ENCODE data around the gene BLOC1S1.

The BLOC1S1 gene

GRCh38 chr12:55736780-55737580 is 21.1 kb downstream of the BLOC1S1 start:
- peak; percentile 70 for DNase-seq
- Histone ChIP-seq H3K36me3 (ENCODE audit: insufficient read depth, low read length) (no peaks in the 10 kb centered on the region), H3K79me2 (ENCODE audit: insufficient read depth, low read length) (no peaks in the 10 kb centered on the region), H4K20me1 (ENCODE audit: insufficient read depth, low read length) (no peaks in the 10 kb centered on the region), H3K4me1 (ENCODE audit: insufficient read depth, low read length) (peaks cover 24% of the 10 kb centered on the region), H3K27me3 (ENCODE audit: insufficient read depth, low read length, poor library complexity) (no peaks in the 10 kb centered on the region), H3K4me3 (ENCODE audit: low read depth in 1 of 2, low read length in 2 of 2) (peak overlapping the region in 1 of 2 experiments; percentile 59; a peak in 2 of 4 replicates), H3K9me3 (ENCODE audit: insufficient read depth, low read length, severe bottlenecking) (no peaks in the 10 kb centered on the region), H3K4me2 (ENCODE audit: insufficient read depth, low read length) (peak overlapping the region; percentile 80), H3K9ac (ENCODE audit: low read depth, low read length) (peak overlapping the region; percentile 59), H2AFZ (ENCODE audit: low read depth, low read length) (peak overlapping the region; percentile 87), H3K27ac (ENCODE audit: low read length) (peak overlapping the region; percentile 67)
- TF ChIP-seq CTCF (IDR thresholded peaks at IDR 0.05; ENCODE audit: borderline replicate concordance, extremely low read depth, low read length, poor library complexity, severe bottlenecking) (peak; percentile 91), EZH2 (IDR thresholded peaks at IDR 0.05; ENCODE audit: borderline replicate concordance, low read depth, low read length, severe bottlenecking) (no peak)
- peak; percentile 22; the same call in 1 of the 3 replicates for ATAC-seq (ENCODE audit: insufficient read depth, low read depth)

GRCh38 chr12:55737581-55738122 is 21.8 kb downstream of the BLOC1S1 start:
- H3K4me1 ChIP-seq (ENCODE audit: insufficient read depth, low read length), result peaks cover 30% of the 10 kb centered on the region
- peak; percentile 32; the same call in 2 of the 3 replicates for ATAC-seq (ENCODE audit: insufficient read depth, low read depth)
- no peak for DNase-seq
- peak overlapping the region; percentile 87 for H2AFZ ChIP-seq (ENCODE audit: low read depth, low read length)
- H3K4me3 ChIP-seq (ENCODE audit: low read depth in 1 of 2, low read length in 2 of 2), result peak overlapping the region; percentile 30 to 59
- no peaks in the 10 kb centered on the region for H3K9me3 ChIP-seq (ENCODE audit: insufficient read depth, low read length, severe bottlenecking)
- peak overlapping the region; percentile 59 for H3K9ac ChIP-seq (ENCODE audit: low read depth, low read length)
- no peak for TF ChIP-seq EZH2 (IDR thresholded peaks at IDR 0.05; ENCODE audit: borderline replicate concordance, low read depth, low read length, severe bottlenecking)
- TF ChIP-seq CTCF (IDR thresholded peaks at IDR 0.05; ENCODE audit: borderline replicate concordance, extremely low read depth, low read length, poor library complexity, severe bottlenecking), result no peak
- H4K20me1 ChIP-seq (ENCODE audit: insufficient read depth, low read length), result no peaks in the 10 kb centered on the region
- H3K27me3 ChIP-seq (ENCODE audit: insufficient read depth, low read length, poor library complexity), result no peaks in the 10 kb centered on the region
- H3K4me2 ChIP-seq (ENCODE audit: insufficient read depth, low read length), result peak overlapping the region; percentile 80
- H3K79me2 ChIP-seq (ENCODE audit: insufficient read depth, low read length), result no peaks in the 10 kb centered on the region
- H3K27ac ChIP-seq (ENCODE audit: low read length), result peak overlapping the region; percentile 67
- H3K36me3 ChIP-seq (ENCODE audit: insufficient read depth, low read length), result no peaks in the 10 kb centered on the region

GRCh38 chr12:55738123-55739024 is 22.5 kb downstream of the BLOC1S1 start:
- no peaks in the 10 kb centered on the region for H4K20me1 ChIP-seq (ENCODE audit: insufficient read depth, low read length)
- peak; percentile 89 for ATAC-seq (ENCODE audit: insufficient read depth, low read depth)
- TF ChIP-seq CTCF (IDR thresholded peaks at IDR 0.05; ENCODE audit: borderline replicate concordance, extremely low read depth, low read length, poor library complexity, severe bottlenecking) (peak; percentile 95), EZH2 (IDR thresholded peaks at IDR 0.05; ENCODE audit: borderline replicate concordance, low read depth, low read length, severe bottlenecking) (no peak)
- H3K9ac ChIP-seq (ENCODE audit: low read depth, low read length), result peak overlapping the region; percentile 59
- H3K4me1 ChIP-seq (ENCODE audit: insufficient read depth, low read length), result peaks cover 32% of the 10 kb centered on the region
- H3K79me2 ChIP-seq (ENCODE audit: insufficient read depth, low read length), result no peaks in the 10 kb centered on the region
- no peaks in the 10 kb centered on the region for H3K27me3 ChIP-seq (ENCODE audit: insufficient read depth, low read length, poor library complexity)
- peak overlapping the region; percentile 87 for H2AFZ ChIP-seq (ENCODE audit: low read depth, low read length)
- H3K4me3 ChIP-seq (ENCODE audit: low read depth in 1 of 2, low read length in 2 of 2), result peak overlapping the region; percentile 30 to 59
- H3K4me2 ChIP-seq (ENCODE audit: insufficient read depth, low read length), result peak overlapping the region; percentile 80
- peak; percentile 96 for DNase-seq
- H3K9me3 ChIP-seq (ENCODE audit: insufficient read depth, low read length, severe bottlenecking), result no peaks in the 10 kb centered on the region
- no peaks in the 10 kb centered on the region for H3K36me3 ChIP-seq (ENCODE audit: insufficient read depth, low read length)
- peak overlapping the region; percentile 67 for H3K27ac ChIP-seq (ENCODE audit: low read length)

All from DND-41 (cell line).